Amniotic stem cell (primary cell): ENCODE measurements around the gene PLA2G4F.

Experiments used
- DNase-seq: peaks from one replicate; lab custom pipeline; 2025; lab: John Stamatoyannopoulos, UW

The PLA2G4F gene

GRCh38 chr15:42131826-42132806, 24.3 kb downstream of the PLA2G4F start:
- no peak for DNase-seq

DNA sequence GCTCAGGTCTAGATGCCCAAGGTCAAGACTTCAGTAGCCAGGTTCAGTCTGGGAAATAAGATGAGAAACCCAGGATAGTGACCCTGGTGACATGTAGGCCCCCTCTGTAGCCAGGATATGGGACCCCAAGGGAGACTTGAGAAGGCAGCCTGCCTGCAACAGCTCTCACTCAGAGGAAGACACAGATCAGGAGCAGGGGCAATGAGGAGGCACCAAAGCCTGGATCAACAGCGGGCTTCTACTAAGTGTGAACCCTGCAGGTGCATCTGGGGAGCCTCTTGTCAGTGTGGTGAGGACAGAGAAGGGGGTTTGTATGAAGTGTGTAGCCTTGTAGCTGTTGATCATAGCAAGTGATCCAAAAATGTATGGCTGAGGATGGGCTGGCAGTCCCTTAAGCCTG, 25.4 kb downstream of the PLA2G4F start:
- DNase-seq, result no peak

GRCh38 chr15:42130246-42130986, 26.0 kb downstream of the PLA2G4F start:
- no peak for DNase-seq

DNA sequence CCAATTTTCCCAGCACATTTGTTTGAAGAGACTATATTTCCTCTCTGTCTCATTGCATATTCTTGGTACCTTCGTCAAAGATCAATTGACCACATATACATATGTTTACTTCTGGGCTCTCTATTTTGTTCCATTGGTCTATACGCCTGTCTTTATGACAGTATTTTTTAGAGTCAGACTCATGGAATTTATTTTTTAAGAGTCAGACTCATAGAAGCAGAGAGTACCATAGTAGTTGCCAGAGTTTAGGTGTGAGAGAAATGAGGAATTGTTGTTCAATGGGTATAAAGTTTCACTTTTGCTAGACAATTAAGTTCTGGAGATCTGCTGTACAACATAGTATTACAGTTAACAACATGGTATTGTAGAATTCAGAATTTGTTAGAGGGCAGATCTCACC, 27.1 kb downstream of the PLA2G4F start:
- DNase-seq, result no peak

- DNase-seq, result no peak
Observed at GRCh38 chr15:42128476-42128875, 28.0 kb downstream of the PLA2G4F start.

DNA sequence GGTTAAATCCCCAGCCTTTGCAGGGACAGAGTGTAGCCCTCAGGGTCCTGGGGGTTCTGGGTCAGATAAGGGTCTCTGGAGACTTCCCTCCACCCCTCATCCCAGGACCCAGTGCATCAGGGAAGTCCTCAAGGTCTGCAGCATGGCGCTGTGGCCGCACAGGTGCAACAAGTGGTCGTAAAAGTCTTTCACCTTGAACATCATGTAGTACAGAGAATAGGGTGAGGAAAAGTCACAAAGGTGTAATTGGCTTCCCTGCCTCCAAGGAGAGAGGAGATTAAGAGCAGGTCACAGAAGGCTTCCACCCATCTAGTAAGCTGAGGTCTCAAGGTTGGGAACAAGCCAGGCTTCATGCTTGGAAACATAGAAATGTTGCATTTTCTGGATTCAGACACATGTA, 32.9 kb downstream of the PLA2G4F start:
- no peak for DNase-seq

DNA sequence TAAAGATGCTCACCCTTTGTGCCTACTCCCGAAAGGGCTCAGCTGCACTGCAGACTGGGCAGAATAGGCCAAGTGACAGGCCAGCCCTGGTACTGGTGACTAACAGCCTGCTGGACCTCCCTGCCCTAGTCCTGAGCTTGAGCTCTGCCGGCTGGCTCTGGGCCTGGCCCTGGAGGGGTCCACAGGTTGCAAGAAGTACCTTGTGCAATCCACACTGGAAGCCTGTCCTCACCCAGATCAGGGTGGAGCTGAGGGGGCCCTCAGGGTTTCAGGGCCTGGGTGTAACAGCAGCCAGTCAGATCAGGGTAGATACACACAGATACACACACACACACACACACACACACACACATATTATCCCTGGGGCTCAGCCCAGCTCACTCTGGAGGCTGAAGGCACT, 34.8 kb downstream of the PLA2G4F start:
- no peak for DNase-seq

DNA sequence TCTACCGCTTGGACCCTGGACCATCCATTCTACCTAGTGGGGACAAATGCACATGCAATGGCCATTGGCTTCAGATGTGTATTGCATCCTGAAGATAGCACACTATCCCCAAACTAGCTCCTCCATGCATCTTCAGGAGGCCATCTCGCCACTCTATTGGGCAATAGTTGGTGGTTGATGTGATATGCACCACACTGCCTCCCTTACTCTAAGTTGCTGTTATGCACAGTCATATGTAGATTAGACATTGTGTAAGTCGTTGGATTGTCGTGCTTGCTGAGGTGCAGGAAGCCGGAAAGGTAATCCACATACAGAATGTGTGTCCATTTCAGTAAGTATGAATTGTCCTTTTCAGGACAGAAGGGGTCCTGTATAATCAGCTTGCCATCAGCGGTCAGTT, 35.4 kb downstream of the PLA2G4F start:
- DNase-seq, result no peak

GRCh38 chr15:42120285-42120684, 36.2 kb downstream of the PLA2G4F start:
- no peak for DNase-seq

GRCh38 chr15:42119446-42119760, 37.0 kb downstream of the PLA2G4F start:
- no peak for DNase-seq

DNA sequence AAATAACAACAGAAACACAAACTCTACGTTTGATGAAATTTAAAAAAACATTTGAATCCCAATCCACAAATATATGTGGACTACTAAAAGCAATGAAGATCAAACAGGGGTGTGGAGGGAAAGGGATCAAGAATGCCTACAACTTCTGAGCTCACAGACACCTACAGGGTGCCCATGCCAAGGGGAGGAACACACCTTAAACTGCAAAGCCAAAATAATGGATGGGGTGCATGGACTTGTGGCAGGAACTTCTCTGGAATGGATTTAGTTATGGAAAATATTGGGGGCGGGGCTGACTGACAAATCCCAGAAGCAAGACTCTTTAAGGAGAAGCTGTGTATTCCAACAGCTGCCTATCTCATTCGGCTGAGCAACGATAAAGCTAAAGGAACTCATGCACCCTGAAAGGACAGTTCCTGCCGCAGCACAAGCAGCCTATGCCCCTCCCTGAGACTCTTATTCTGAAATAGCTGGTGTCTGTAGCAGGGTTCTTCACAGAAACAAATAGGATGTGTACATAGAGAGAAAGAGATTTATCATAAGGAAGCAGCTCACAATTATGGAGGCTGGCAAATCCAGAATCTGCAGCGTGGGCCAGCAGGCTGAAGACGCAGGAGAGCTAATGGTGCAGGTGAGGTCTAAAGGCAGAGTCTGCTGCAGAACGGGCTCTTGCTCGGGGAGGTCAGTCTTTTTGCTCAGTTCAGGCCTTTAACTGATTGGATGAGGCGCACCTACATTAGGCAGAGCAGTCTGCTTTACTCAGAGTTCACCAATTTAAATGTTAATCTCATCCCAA, 37.6 kb downstream of the PLA2G4F start:
- no peak for DNase-seq

GRCh38 chr15:42111924-42112323, 44.5 kb downstream of the PLA2G4F start:
- DNase-seq, result no peak

- DNase-seq, result no peak
Observed at GRCh38 chr15:42110367-42110766, 46.1 kb downstream of the PLA2G4F start.

GRCh38 chr15:42108806-42109205, 47.6 kb downstream of the PLA2G4F start:
- DNase-seq, result no peak

DNA sequence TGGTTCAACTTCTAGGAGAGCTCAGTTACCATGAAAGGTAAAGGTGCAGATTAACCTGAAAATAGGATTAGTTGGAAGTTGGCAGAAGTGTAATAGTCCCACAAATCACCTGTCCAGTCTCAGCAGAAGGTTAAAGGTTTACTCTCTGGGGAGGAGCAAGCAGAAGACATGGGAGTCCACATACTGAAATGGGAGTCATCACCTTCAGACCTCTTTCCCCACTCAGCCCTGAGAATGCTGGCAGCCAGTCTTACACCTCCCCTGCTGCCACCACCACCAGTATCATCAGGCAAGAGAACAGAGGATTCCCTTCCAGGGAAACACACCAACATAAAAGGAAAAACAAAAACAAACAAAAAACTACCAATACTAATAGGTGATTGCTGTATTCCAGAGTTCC, 48.2 kb downstream of the PLA2G4F start:
- no peak for DNase-seq

DNA sequence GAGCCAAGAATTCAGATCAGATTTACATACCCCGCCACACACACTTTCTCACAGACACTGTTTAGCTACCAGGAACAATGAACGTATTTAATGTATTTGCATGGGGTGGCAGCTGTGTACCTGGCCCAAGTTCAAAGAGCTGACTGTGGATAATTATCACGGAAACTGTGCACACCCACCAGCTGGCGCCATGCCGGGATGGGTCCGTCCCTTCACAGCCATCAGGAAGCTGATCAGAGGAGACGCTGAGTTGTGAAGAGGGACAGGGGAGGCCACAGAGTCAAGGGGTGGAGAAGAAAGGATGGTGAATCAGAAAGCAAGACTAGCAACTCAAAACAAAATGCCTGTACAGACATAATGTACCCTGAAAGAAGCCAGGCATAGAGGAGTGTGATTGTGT, 49.0 kb downstream of the PLA2G4F start:
- DNase-seq, result no peak

DNA sequence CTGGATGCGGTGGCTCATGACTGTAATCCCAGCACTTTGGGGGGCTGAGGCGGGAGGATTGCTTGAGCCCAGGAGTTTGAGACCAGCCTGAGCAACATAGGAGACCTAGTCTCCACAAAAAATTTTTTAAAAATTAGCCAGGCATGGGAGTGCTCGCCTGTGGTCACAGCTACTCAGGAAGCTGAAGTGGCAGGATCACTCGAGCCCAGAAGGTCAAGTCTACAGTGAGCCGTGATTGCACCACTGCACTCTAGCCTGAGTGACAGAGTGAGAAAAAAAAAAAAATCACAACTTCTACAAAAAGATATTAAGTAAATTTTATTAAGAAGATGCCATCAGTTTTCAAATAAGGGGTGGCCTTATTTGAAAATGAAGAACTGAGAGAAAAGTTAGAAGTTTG, 50.1 kb downstream of the PLA2G4F start:
- DNase-seq, result no peak

DNA sequence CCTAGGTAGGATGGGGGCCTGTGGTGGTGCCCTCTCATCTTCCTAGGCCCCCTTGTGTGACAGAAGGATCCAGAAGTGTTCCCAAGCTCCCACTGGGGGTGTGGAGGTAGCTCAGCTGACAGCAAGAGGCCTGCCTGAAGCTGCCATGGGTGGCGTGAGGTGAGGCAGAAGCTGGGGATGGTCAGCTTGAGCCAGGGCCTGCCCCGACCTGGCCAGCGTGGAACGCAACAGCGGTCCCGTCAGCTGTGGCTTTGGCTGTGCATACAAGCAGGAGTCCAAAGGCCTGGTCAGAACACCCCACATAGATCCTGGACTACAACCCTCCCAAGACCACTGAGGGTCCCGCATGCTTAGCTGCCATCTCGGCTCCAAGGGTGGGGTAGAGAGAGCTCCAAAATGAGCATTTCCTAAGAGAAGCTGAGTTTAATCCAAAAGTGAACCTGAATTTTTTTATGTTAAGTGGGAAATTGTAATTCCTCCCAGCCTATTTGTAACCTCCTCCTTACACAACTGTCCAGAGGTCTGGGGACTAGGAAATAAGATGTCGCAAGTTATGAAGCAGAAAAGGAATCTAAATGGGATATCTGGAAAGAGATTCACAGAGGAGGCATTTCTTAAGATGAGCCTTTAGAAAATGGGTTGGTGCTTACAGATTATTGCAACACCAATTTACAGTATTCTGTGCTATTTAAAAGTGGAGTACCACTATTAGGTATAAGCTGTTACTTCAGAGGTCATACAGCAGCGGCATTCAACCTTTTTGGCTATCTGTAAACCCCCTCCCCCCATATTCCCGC, 52.1 kb downstream of the PLA2G4F start:
- no peak for DNase-seq

DNA sequence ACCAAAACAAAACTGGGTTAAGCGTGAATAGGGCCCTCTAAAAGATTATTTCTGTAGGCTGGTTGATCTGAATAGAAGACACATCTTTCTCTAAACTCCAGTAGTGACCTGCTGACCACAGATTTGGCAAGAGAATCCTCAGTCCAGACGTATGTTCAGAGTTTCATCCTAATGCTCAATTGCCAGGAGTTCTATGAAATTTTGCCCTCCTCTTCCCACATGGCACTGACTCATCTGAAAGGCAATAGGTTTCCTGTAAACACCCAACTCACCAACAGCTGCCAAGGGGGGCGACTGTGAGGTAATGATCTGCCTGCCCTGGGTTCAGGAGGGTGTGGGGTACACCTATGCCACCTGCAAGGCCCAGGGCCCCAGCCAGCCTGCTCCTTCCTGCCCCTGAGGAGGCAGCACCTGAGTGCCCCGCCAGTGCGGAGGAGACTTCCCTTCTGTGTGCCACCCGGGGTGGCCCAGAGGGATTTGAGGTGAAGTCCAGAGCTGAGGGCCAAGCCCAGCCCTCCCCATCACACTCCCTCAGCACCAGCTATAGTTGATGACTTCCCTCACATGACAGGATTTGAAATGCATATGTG, 53.7 kb downstream of the PLA2G4F start:
- no peak for DNase-seq

DNA sequence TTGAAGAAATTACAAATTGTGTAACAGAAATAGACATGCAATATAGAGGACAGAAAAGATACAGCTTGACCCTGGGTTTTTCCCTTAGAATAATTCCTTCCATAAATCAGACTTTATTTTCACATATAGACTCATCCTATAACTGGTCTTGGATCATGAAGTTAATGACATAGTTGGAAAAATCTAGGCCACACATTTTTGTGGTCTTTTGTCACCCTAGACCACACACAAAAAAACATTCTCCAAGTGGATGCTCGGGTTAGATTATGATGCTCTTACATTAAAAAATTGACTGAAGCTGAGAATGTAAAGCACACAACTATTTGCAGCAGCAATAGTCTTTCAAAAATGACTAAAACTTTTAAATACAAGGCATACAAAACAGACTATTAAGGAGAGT, 54.6 kb downstream of the PLA2G4F start:
- DNase-seq, result no peak
